SU-DHL-6 (cell line): ENCODE results near the gene CLSTN3.

Source experiments
- H2AFZ ChIP-seq: fragments of 200-600 bp; sonication (generic); 2 replicates; pipeline ENCODE4 v1.6.1; 2014; ENCODE audit warnings: low read depth, mild to moderate bottlenecking, moderate library complexity, mixed read lengths, antibody characterized with exemption, low read length; ENCODE audit not compliant: severe bottlenecking
- H3F3A ChIP-seq: fragments of 200-600 bp; shearing (Covaris generic); 2 replicates; pipeline ENCODE4 v1.6.0; 2016; ENCODE audit warnings: antibody characterized with exemption, mild to moderate bottlenecking; ENCODE audit not compliant: insufficient read depth
- H3K27ac ChIP-seq: fragments of 200-600 bp; sonication (generic); 2 replicates; pipeline ENCODE4 v1.5.1; 2016; ENCODE audit warnings: low read depth, mild to moderate bottlenecking, low read length, moderate library complexity, mixed read lengths
- H3K27me3 ChIP-seq: fragments of 200-600 bp; sonication (generic), shearing (Covaris generic); 2 replicates; pipeline ENCODE4 v1.6.0; 2014; ENCODE audit warnings: mild to moderate bottlenecking, low read length
- H3K36me3 ChIP-seq: fragments of 200-600 bp; sonication (generic); 2 replicates; pipeline ENCODE4 v1.6.1; 2014; ENCODE audit warnings: mild to moderate bottlenecking, low read length, mixed read lengths
- H3K4me2 ChIP-seq: fragments of 300-600, 200-600 bp; shearing (Covaris generic), sonication (generic); 2 replicates; pipeline ENCODE4 v1.6.0; 2014; ENCODE audit warnings: low read length, low read depth, mild to moderate bottlenecking; ENCODE audit not compliant: poor library complexity, severe bottlenecking
- H3K4me3 ChIP-seq: fragments of 200-600 bp; sonication (generic); 2 replicates; pipeline ENCODE4 v1.5.1; 2014; ENCODE audit warnings: antibody characterized with exemption, low read length, mild to moderate bottlenecking, mixed read lengths; ENCODE audit not compliant: insufficient read depth, poor library complexity, severe bottlenecking
- H3K79me2 ChIP-seq: fragments of 200-600 bp; sonication (generic); 2 replicates; pipeline ENCODE4 v1.6.1; 2014; ENCODE audit warnings: mild to moderate bottlenecking, low read length, moderate library complexity; ENCODE audit not compliant: insufficient read depth
- H3K9ac ChIP-seq: fragments of 200-600 bp; sonication (generic); 2 replicates; pipeline ENCODE4 v1.7.0; 2014; ENCODE audit warnings: mild to moderate bottlenecking, low read length
- H3K9me2 ChIP-seq: fragments of 200-600 bp; sonication (generic); replicated peaks from 2 replicates; pipeline ENCODE4 v1.6.1; 2014; ENCODE audit warnings: low read length; ENCODE audit not compliant: insufficient read depth
- H3K9me3 ChIP-seq: fragments of 200-600 bp; sonication (generic); 2 replicates; pipeline ENCODE4 v1.6.1; 2014; ENCODE audit warnings: low read length, mixed read lengths; ENCODE audit not compliant: insufficient read depth
- H4K20me1 ChIP-seq: fragments of 200-600 bp; sonication (generic); 2 replicates; pipeline ENCODE4 v1.6.1; 2014; ENCODE audit warnings: low read depth, mild to moderate bottlenecking, antibody characterized with exemption, low read length, moderate library complexity, mixed read lengths
- EZH2phosphoT487 ChIP-seq: fragments of 200-600 bp; sonication (generic), shearing (Covaris generic); conservative IDR thresholded peaks from 2 replicates; pipeline ENCODE4 v1.6.1; 2018; ENCODE audit warnings: mild to moderate bottlenecking, antibody characterized with exemption, low read length, moderate library complexity, mixed read lengths
- TF ChIP-seq, protein P1 (sequence below): fragments of 200-600 bp; sonication (generic); IDR thresholded peaks from one replicate; pipeline ENCODE4 v1.5.1; 2017; ENCODE audit warnings: antibody characterized with exemption, mild to moderate bottlenecking, low read length, moderate library complexity; ENCODE audit not compliant: insufficient read depth, poor library complexity, severe bottlenecking

The CLSTN3 gene

DNA sequence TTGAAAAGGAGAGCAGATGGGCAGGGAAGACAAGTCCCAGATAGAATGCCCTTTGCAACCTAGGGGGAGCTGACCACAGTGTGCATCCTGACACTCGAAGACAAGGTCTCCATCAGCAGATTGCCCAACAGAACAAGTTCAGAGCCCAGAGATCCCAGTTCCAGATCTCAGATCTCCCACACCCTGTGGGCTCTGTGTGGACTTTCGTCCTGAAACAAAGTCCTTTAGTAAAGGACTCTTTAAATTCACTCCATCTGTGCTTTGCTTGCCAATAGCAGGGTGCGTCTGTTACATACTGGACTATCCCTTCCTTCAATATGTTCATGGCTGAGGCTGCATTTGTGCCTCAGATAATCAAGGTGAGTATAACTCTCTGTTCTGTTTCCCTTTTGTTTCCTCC lies 12.5 kb upstream of the CLSTN3 start:
- Histone ChIP-seq H3K27ac (no peak overlapping the region), H3K79me2 (no peaks in the 10 kb centered on the region), H3K27me3 (no peaks in the 10 kb centered on the region), H4K20me1 (no peaks in the 10 kb centered on the region), H3K4me3 (no peak overlapping the region), H3K4me2 (no peak overlapping the region), H3K9ac (no peak overlapping the region), H3F3A (no peaks in the 10 kb centered on the region), H3K9me3 (no peaks in the 10 kb centered on the region), H3K9me2 (no peaks in the 10 kb centered on the region), H3K36me3 (no peaks in the 10 kb centered on the region), H2AFZ (no peak overlapping the region)
- TF ChIP-seq EZH2phosphoT487, result no peak
- TF ChIP-seq, protein P1, sequence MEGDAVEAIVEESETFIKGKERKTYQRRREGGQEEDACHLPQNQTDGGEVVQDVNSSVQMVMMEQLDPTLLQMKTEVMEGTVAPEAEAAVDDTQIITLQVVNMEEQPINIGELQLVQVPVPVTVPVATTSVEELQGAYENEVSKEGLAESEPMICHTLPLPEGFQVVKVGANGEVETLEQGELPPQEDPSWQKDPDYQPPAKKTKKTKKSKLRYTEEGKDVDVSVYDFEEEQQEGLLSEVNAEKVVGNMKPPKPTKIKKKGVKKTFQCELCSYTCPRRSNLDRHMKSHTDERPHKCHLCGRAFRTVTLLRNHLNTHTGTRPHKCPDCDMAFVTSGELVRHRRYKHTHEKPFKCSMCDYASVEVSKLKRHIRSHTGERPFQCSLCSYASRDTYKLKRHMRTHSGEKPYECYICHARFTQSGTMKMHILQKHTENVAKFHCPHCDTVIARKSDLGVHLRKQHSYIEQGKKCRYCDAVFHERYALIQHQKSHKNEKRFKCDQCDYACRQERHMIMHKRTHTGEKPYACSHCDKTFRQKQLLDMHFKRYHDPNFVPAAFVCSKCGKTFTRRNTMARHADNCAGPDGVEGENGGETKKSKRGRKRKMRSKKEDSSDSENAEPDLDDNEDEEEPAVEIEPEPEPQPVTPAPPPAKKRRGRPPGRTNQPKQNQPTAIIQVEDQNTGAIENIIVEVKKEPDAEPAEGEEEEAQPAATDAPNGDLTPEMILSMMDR, result no peak

DNA sequence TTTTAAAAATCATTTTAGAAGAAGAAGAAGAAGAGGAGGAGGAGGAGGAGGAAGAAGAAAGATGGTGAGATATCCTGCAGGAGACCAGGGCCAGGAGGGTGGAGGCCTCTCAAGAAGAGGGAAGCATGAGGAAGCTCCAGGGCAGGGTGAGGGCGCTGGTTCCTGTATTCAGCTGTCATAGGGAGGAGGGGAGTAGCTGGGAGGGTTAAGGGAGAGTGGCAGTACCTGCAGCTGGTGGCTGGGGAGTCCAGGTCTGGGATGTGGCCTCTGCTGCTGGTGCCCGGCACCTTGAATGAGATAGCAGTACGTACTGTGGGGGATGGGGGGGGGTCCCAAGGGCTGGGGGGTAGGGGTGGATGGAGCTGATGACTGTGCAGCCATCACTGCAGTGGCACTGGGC lies 11.3 kb upstream of the CLSTN3 start:
- Histone ChIP-seq H3K79me2 (no peaks in the 10 kb centered on the region), H4K20me1 (no peaks in the 10 kb centered on the region), H3K4me3 (no peak overlapping the region), H3K27me3 (no peaks in the 10 kb centered on the region), H3K27ac (no peak overlapping the region), H3K4me2 (no peak overlapping the region), H3F3A (no peaks in the 10 kb centered on the region), H3K9me3 (no peaks in the 10 kb centered on the region), H3K9ac (no peak overlapping the region), H3K36me3 (no peaks in the 10 kb centered on the region), H3K9me2 (no peaks in the 10 kb centered on the region), H2AFZ (no peak overlapping the region)
- TF ChIP-seq EZH2phosphoT487, result no peak
- TF ChIP-seq, protein P1, result no peak

DNA sequence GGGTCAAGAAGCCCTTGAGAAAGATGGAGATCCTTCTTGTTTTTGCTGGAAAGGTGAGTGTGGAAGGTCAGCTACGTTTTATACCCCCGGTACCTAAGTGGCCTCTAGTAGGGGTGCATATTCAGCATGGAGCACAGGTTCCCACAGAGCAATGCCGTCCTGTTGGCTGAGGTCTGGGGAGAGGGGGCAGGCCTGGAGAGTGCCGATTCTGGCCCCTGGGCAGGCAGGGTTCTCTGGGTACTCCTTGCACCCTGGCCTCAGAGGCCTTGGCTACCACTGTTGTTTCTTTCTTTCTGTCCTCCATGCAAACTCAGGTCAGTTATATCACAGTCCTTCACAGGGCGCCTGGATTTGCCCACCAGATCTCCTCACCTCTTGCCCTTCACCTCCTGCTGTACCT lies 10.0 kb upstream of the CLSTN3 start:
- Histone ChIP-seq H3K4me2 (no peak overlapping the region), H3K27me3 (no peaks in the 10 kb centered on the region), H3K79me2 (no peaks in the 10 kb centered on the region), H3K9ac (no peak overlapping the region), H3K27ac (no peak overlapping the region), H3F3A (no peaks in the 10 kb centered on the region), H3K36me3 (no peaks in the 10 kb centered on the region), H3K4me3 (no peak overlapping the region), H3K9me3 (no peaks in the 10 kb centered on the region), H2AFZ (no peak overlapping the region), H4K20me1 (no peaks in the 10 kb centered on the region), H3K9me2 (no peaks in the 10 kb centered on the region)
- TF ChIP-seq, protein P1, result no peak
- no peak for TF ChIP-seq EZH2phosphoT487

DNA sequence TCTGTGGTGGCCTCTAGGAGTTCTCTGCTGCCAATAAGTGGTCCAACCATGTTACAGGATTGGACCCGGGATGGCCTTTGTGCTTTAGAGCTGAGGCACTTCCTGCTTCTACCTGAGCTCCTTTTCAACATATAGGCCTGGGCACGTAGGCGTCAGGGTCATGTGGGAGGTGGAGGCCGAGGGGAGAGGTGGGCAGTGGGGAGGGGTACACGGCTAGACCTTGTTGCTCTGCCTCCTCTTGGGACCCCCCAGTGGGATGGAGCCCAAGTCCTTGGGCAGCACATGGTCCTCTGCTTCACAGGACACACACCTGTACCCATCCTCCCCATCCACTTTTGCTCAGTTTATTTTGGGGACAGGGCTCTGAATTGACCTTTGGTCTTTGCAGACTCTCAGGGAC lies 8.8 kb upstream of the CLSTN3 start:
- Histone ChIP-seq H3F3A (no peaks in the 10 kb centered on the region), H3K4me2 (no peak overlapping the region), H3K36me3 (no peaks in the 10 kb centered on the region), H3K27me3 (no peaks in the 10 kb centered on the region), H4K20me1 (no peaks in the 10 kb centered on the region), H3K9ac (no peak overlapping the region), H3K9me2 (no peaks in the 10 kb centered on the region), H2AFZ (no peak overlapping the region), H3K27ac (no peak overlapping the region), H3K4me3 (no peak overlapping the region), H3K79me2 (no peaks in the 10 kb centered on the region), H3K9me3 (no peaks in the 10 kb centered on the region)
- TF ChIP-seq, protein P1, result no peak
- TF ChIP-seq EZH2phosphoT487, result no peak
